GM12892 (cell line): ENCODE results near the gene NCAPG.

ENCODE experiments used
- POLR2A ChIP-seq: IDR thresholded peaks from 2 replicates; pipeline ENCODE4 v1.6.1; 2011; ENCODE audit warnings: low read depth, low read length, control low read depth
- POLR2AphosphoS5 ChIP-seq: IDR thresholded peaks from 2 replicates; pipeline ENCODE4 v1.6.1; 2011; ENCODE audit warnings: low read depth, low read length, control low read depth

DNA sequence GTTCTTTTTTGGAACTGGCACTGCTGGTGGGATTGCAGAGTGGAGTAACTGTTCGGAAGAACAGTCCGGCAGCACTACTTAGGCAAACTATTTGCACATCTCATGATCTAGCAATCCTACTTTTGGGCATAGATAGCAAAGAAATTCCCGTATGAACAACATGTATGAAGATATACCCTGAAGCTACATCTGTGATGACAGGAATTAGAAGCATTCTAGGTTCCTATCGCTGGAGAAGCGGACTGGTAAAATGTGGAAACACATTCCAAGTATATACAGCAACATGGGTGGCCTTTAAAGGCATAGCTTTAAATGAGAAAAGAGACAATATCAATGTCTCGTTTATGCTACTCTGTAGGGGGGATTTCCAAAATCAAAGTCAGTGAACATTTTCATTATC lies 3.3 kb upstream of the NCAPG start:
- no peak for TF ChIP-seq POLR2AphosphoS5
- no peak for TF ChIP-seq POLR2A
